ENCODE data around the gene VILL.
A peak's percentile ranks its signal among the peaks of the same experiment; 100 is the strongest.
"Not testable (repeated sequence)": the region's sequence is repeated elsewhere in the genome, so short reads cannot be mapped to it uniquely, and the experiment has no call there.

Gene VILL

GRCh38 chr3:37987315-37987697 lies 3.3 kb upstream of the VILL start:
- DNase-seq, result no peak

- no peak for DNase-seq
These were observed 2.8 kb upstream of the VILL start for GRCh38 chr3:37987751-37988179.

GRCh38 chr3:37988376-37988775 lies 2.2 kb upstream of the VILL start:
- DNase-seq, result not testable (repeated sequence)

GRCh38 chr3:37988931-37989525 lies 1.6 kb upstream of the VILL start:
- DNase-seq, result no peak

- DNase-seq, result no peak
These were observed 635 bp upstream of the VILL start for GRCh38 chr3:37989821-37990480.

GRCh38 chr3:37991109-37991508 lies 523 bp downstream of the VILL start:
- no peak for DNase-seq

GRCh38 chr3:37991823-37992222 lies 1.2 kb downstream of the VILL start:
- DNase-seq, result no peak

GRCh38 chr3:37992271-37993066 lies 1.9 kb downstream of the VILL start:
- no peak for DNase-seq

- no peak for DNase-seq
These were observed 2.5 kb downstream of the VILL start for GRCh38 chr3:37993067-37993455.

- no peak for DNase-seq
These were observed 2.9 kb downstream of the VILL start for GRCh38 chr3:37993460-37993819.

- DNase-seq, result peak; percentile 38
These were observed 3.4 kb downstream of the VILL start for GRCh38 chr3:37993820-37994638.

- no peak for DNase-seq
These were observed 4.0 kb downstream of the VILL start for GRCh38 chr3:37994639-37994972.

GRCh38 chr3:37995652-37996641 lies 5.4 kb downstream of the VILL start:
- no peak for DNase-seq

- DNase-seq, result peak; percentile 20
These were observed 6.3 kb downstream of the VILL start for GRCh38 chr3:37996785-37997301.

- no peak for DNase-seq
These were observed 6.8 kb downstream of the VILL start for GRCh38 chr3:37997342-37997741.

GRCh38 chr3:37997791-37998370 lies 7.3 kb downstream of the VILL start:
- no peak for DNase-seq

GRCh38 chr3:37999836-38000235 lies 9.2 kb downstream of the VILL start:
- no peak for DNase-seq

GRCh38 chr3:38000242-38000916 lies 9.8 kb downstream of the VILL start:
- DNase-seq, result no peak

GRCh38 chr3:38000965-38001455 lies 10.4 kb downstream of the VILL start:
- DNase-seq, result no peak

- DNase-seq, result no peak
These were observed 11.0 kb downstream of the VILL start for GRCh38 chr3:38001456-38002081.
